HAP-1 (cell line): ENCODE data around the gene DEDD2.

ENCODE experiments used
- DNase-seq, 2 experiments: peaks; one replicate each; pipeline ENCODE4 v3.0.0-alpha.2; 2016 to 2020; ENCODE audit warnings: low spot score in 2 of 2
- H3K27me3 ChIP-seq: fragments of 250-450 bp; sonication (Bioruptor Pico); 2 replicates; pipeline ENCODE4 v1.5.1; 2020; ENCODE audit warnings: low read depth, mild to moderate bottlenecking, moderate library complexity
- H3K36me3 ChIP-seq: fragments of 250-450 bp; sonication (Bioruptor Pico); replicated peaks from 2 replicates; pipeline ENCODE4 v1.5.1; 2020; ENCODE audit warnings: mild to moderate bottlenecking
- H3K4me1 ChIP-seq: fragments of 250-450 bp; sonication (Bioruptor Pico); 2 replicates; pipeline ENCODE4 v1.5.1; 2020; ENCODE audit warnings: mild to moderate bottlenecking
- H3K4me3 ChIP-seq: fragments of 250-450 bp; sonication (Bioruptor Pico); 2 replicates; pipeline ENCODE4 v1.5.1; 2020; ENCODE audit warnings: mild to moderate bottlenecking, moderate library complexity
- H3K9me3 ChIP-seq: fragments of 250-450 bp; sonication (Bioruptor Pico); 2 replicates; pipeline ENCODE4 v1.5.1; 2020; ENCODE audit warnings: mild to moderate bottlenecking, moderate library complexity
- in situ Hi-C: fragments of 300-500 bp; cut with MboI; formaldehyde crosslinking; loops from 3 replicates; pipeline ENCODE4 v1.14.3; 2020; ENCODE audit warnings: low sequenced_read_pairs, inconsistent platforms, mixed read lengths

DEDD2 gene

DNA sequence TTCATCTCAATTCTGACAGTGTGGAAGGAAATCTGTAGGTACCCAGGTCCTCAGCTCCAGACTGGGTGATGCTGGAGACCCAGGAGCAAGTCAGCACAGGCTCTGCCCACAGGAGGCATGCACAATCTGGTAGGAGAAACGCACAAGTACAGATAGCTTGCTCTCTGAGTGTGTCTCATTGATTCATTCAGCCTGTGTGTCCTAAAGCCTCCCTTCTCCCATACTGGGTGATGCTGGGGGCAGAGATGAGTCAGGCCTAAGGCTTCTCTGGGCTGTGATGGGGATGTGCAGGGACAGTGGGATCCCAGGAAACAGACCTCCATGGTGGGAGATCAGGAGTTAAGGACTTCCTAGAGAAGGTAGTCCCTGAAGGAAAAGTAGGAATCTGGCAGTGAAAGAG is 9.4 kb upstream of the DEDD2 start:
- Histone ChIP-seq H3K36me3 (peaks cover 77% of the 10 kb centered on the region), H3K4me3 (no peak overlapping the region), H3K4me1 (no peaks in the 10 kb centered on the region), H3K27me3 (no peaks in the 10 kb centered on the region), H3K9me3 (no peaks in the 10 kb centered on the region)
- no peak for DNase-seq
- in situ Hi-C loops, result no loop called here

- Histone ChIP-seq H3K4me3 (no peak overlapping the region), H3K27me3 (no peaks in the 10 kb centered on the region), H3K4me1 (peaks cover 5% of the 10 kb centered on the region), H3K9me3 (no peaks in the 10 kb centered on the region), H3K36me3 (peaks cover 66% of the 10 kb centered on the region)
- in situ Hi-C loops, result no loop called here
- DNase-seq, result no peak
Observed at GRCh38 chr19:42225718-42226292, 8.3 kb upstream of the DEDD2 start.

DNA sequence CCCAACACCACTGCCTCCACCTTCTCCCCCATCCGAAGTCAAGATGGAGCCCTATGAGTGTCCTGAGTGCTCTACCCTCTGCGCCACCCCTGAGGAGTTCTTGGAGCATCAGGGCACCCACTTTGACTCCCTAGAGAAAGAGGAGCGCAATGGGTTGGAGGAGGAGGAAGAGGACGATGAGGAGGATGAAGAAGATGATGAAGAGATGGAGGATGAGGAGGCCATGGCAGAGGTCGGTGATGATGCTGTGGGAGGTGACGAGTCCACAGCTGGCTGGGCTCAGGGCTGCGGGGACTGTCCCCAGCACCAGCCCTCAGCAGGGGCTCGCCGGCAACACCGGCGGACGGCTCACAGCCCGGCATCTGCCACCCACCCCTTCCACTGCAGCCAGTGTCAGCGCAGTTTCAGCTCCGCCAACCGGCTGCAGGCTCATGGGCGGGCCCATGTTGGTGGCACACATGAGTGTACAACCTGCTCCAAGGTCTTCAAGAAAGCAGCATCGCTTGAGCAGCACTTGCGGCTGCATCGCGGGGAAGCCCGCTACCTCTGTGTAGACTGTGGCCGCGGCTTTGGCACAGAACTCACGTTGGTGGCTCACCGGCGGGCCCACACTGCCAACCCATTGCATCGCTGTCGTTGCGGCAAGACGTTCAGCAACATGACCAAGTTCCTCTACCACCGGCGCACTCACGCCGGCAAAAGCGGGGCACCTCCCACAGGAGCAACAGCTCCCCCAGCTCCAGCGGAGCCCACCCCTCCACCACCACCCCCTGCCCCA is 7.7 kb upstream of the DEDD2 start:
- Histone ChIP-seq H3K27me3 (no peaks in the 10 kb centered on the region), H3K36me3 (peaks cover 62% of the 10 kb centered on the region), H3K4me1 (peaks cover 6% of the 10 kb centered on the region), H3K4me3 (no peak overlapping the region), H3K9me3 (no peaks in the 10 kb centered on the region)
- no peak for DNase-seq
- in situ Hi-C loops, result no loop called here

GRCh38 chr19:42220751-42221097 is 3.2 kb upstream of the DEDD2 start:
- Histone ChIP-seq H3K27me3 (no peaks in the 10 kb centered on the region), H3K36me3 (peaks cover 25% of the 10 kb centered on the region), H3K4me1 (peaks cover 31% of the 10 kb centered on the region), H3K9me3 (no peaks in the 10 kb centered on the region), H3K4me3 (peak overlapping the region; percentile 69)
- DNase-seq, result no peak
- in situ Hi-C loops, result no loop called here

DNA sequence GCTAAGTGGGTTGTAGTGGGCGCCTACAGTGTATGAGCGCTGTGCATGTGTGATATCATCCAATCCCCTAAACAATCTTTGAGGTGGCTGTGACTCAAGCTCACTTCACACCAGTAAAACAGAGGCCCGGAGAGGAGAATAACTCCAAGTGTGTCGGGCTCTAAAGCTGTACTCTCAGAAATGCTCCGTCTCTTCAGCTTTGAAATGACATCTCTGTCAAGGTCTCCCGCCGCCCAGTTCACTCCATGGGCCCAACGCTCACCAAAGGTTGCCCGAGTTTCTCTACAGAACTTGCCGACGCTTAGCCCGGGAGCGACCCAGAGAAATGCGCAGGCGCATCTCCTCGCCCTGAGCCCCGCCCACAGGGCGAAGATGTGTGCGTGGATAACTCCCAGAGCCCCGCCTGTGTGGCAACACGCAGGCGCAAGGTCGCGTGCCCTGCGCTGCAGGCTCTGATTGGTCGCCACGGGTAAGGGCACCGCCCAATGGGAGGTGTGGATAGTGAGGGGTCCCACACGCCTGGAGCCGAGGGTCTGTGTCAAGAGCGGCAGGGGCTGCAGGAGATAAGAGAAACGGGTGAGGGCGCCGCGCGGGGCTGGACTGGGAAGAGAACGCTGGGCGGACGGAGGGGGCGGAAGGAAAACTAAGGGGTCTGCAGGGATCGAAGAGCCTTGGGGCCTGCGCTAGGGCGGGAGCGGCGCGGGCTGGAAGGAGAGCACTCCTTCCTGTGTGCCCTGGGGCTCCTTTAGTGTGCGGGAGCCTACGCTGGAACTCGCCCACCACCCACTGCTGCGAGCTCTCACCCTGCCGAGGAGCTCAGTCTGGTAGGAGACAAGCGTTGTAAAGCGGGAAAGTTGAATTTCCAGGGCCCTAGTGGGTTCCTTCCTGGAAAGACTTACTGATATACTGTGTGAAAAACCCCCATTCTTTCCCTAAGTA is 2.6 kb upstream of the DEDD2 start, which contains the start of gene ZNF526:
Gene ZNF526 (plus strand): TSS at position 501 of the 939 bp plus-strand sequence. CDS start 4,092 bp downstream, outside the sequence.
- Histone ChIP-seq H3K27me3 (no peaks in the 10 kb centered on the region), H3K4me1 (peaks cover 31% of the 10 kb centered on the region), H3K4me3 (peak within 1 kb of the TSS; percentile 69), H3K36me3 (peaks cover 18% of the 10 kb centered on the region), H3K9me3 (no peaks in the 10 kb centered on the region)
- in situ Hi-C loops, result no loop called here
- peak; percentile 96 to 99 for DNase-seq

DNA sequence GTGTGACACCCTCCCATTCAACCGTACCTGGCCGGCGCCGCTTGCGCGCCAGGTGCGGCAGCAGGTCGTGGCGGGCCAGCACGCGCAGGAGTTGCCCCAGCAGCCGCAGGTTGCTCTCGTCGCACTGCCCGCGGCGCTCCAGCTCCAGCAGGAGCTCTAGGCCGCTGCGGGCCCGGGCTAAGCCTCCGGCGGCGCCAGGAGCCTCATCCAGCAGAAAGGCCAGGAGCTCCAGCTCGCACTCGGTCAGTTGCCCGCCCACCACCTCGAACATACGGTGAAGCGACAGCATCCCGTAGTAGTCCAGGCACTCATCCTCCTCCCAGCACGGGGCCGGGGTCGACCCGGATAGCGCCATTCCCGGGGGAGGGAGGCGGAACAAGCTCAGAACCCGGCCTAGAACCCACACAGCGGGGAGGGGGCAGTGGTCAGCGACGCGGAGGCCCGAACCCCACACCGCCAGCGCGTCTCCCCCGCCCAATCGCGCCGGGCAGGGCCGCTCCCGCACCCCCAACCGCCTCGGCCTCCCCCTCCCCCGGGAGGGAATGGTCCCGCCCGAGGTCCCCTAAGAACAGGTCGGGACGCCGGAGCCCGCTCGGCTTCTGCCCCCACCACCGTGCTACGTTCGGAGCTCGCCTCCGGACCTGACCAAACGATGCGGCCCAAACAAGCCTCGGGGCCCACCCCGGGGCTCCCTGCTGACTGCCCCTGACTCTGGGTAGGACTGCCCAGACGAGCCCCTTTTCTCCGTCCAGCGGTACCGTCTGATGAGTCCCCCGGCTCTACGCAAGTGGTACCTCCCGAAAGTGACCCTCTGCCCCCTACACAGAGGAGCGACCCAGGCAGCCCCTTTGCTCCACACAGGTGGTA is 591 bp downstream of the DEDD2 start:
- in situ Hi-C loops, result no loop called here
- Histone ChIP-seq H3K9me3 (no peaks in the 10 kb centered on the region), H3K27me3 (no peaks in the 10 kb centered on the region), H3K36me3 (peaks cover 27% of the 10 kb centered on the region), H3K4me1 (peaks cover 31% of the 10 kb centered on the region), H3K4me3 (peak overlapping the region; percentile 66)
- peak; percentile 11 to 66 for DNase-seq

DNA sequence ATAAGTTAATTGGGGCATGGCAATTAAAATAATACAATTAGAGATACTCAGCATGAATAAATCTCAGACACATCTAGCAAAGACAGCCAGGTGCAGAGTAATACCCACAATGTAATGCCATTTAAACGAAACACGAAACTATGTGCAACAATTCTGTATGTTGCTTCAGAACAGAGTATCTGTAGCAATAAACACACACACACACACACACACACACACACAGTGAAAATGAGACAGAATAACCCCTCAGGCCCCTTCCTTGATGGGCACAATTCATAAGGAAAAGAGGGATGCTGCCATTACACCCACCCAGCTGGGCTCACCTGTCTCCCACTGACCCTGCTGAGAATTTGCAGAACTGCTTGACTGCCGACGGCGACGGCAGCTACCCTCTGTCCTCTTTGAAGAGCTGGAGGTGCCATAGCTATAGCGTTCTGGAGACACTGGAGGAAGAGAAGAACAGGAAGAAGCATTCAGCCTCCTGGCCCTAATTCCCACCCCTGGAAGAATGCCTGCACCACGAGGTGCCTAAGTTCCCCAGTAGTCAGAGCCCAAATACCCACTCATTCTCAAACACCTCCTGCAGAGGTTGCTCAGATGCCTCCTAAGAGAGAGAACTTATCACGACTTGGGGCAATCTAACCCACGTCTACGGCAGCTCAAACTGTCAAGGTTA is 2.5 kb downstream of the DEDD2 start:
- H3K27me3 ChIP-seq, result no peaks in the 10 kb centered on the region
- no peak overlapping the region for H3K4me3 ChIP-seq
- no peak for DNase-seq
- H3K9me3 ChIP-seq, result no peaks in the 10 kb centered on the region
- in situ Hi-C loops, result no loop called here
- H3K36me3 ChIP-seq, result peaks cover 35% of the 10 kb centered on the region
- H3K4me1 ChIP-seq, result peaks cover 26% of the 10 kb centered on the region

DNA sequence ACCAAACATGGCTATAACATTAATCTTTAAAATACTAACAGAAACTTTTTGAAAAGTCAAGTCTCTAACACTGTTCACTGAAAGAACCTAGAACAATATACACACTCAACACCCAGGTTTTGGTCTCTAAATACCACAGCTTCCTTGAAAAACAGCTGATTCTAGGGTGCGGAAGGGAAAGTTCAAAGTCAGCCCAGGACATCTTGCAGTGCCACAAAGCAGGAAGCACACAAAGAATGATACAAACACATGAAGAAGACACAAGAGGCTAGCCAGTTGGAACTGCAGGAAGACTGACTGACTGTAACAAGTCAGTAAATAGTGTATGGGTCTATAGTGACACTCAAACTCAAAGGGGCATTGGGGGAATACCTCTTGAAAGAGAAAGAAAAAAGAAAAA is 4.6 kb downstream of the DEDD2 start:
- H3K36me3 ChIP-seq, result peaks cover 54% of the 10 kb centered on the region
- H3K27me3 ChIP-seq, result no peaks in the 10 kb centered on the region
- in situ Hi-C loops, result no loop called here
- H3K4me1 ChIP-seq, result peaks cover 9% of the 10 kb centered on the region
- no peak for DNase-seq
- no peak overlapping the region for H3K4me3 ChIP-seq
- no peaks in the 10 kb centered on the region for H3K9me3 ChIP-seq

DNA sequence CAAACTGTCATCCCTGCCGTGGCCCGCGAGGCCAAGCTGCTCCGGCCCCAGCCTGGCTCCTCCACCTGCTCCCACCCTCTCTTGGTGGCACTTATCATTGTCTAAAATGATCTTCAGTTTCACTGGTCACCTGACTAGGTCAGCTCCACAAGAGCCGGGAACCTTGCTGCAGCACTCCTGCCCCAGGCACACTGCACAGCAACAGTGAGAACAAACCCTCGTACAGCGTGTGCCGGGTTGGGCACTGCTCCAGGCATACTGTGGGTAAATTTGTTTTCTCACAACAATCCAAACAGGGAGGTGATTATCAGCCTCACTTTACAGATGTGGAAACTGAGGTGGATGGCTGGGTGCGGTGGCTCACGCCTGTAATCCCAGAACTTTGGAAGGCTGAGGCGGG is 8.9 kb downstream of the DEDD2 start:
- H3K4me1 ChIP-seq, result no peaks in the 10 kb centered on the region

GRCh38 chr19:42207767-42208271 is 9.7 kb downstream of the DEDD2 start:
- H3K9me3 ChIP-seq, result no peaks in the 10 kb centered on the region
- in situ Hi-C loops, result no loop called here

More for the DNA sequence above, 8.9 kb downstream of the DEDD2 start:
- in situ Hi-C loops, result no loop called here
- H3K36me3 ChIP-seq, result peaks cover 64% of the 10 kb centered on the region
- H3K9me3 ChIP-seq, result no peaks in the 10 kb centered on the region
- H3K27me3 ChIP-seq, result no peaks in the 10 kb centered on the region
- no peak for DNase-seq
- no peak overlapping the region for H3K4me3 ChIP-seq

GRCh38 chr19:42206871-42207755 is 10.4 kb downstream of the DEDD2 start:
- Histone ChIP-seq H3K9me3 (no peaks in the 10 kb centered on the region), H3K36me3 (peaks cover 68% of the 10 kb centered on the region), H3K4me3 (no peak overlapping the region), H3K27me3 (no peaks in the 10 kb centered on the region), H3K4me1 (no peaks in the 10 kb centered on the region)
- in situ Hi-C loops, result no loop called here
- DNase-seq, result no peak

More at GRCh38 chr19:42207767-42208271, 9.7 kb downstream of the DEDD2 start:
- no peaks in the 10 kb centered on the region for H3K27me3 ChIP-seq
- H3K4me1 ChIP-seq, result no peaks in the 10 kb centered on the region
- no peak for DNase-seq
- no peak overlapping the region for H3K4me3 ChIP-seq
- peaks cover 64% of the 10 kb centered on the region for H3K36me3 ChIP-seq

GRCh38 chr19:42204664-42205063 is 12.8 kb downstream of the DEDD2 start:
- no peaks in the 10 kb centered on the region for H3K4me1 ChIP-seq
- no peaks in the 10 kb centered on the region for H3K27me3 ChIP-seq
- in situ Hi-C loops, result no loop called here
- peaks cover 79% of the 10 kb centered on the region for H3K36me3 ChIP-seq
- DNase-seq, result no peak
- H3K9me3 ChIP-seq, result no peaks in the 10 kb centered on the region
- H3K4me3 ChIP-seq, result no peak overlapping the region
